Measurements from ENCODE around the gene TSPOAP1.

Gene TSPOAP1

GRCh38 chr17:58328195-58329034 lies at the start of gene TSPOAP1:
Gene TSPOAP1, minus strand, starts transcription at chr17:58328795. Its CDS starts 875 bp downstream, at chr17:58327920.
- peak; percentile 80 for DNase-seq

GRCh38 chr17:58377661-58378060 lies 49.1 kb upstream of the TSPOAP1 start:
- DNase-seq: no peak

- no peak for DNase-seq
Observed at GRCh38 chr17:58377093-58377601, 48.6 kb upstream of the TSPOAP1 start.

GRCh38 chr17:58376472-58377000 lies 47.9 kb upstream of the TSPOAP1 start:
- DNase-seq: no peak

- no peak for DNase-seq
Observed at GRCh38 chr17:58375811-58376210, 47.2 kb upstream of the TSPOAP1 start.

- no peak for DNase-seq
Observed at GRCh38 chr17:58375256-58375655, 46.7 kb upstream of the TSPOAP1 start.

GRCh38 chr17:58373923-58374322 lies 45.3 kb upstream of the TSPOAP1 start:
- no peak for DNase-seq

- DNase-seq: no peak
Observed at GRCh38 chr17:58373003-58373402, 44.4 kb upstream of the TSPOAP1 start.

- no peak for DNase-seq
Observed at GRCh38 chr17:58371300-58371950, 42.8 kb upstream of the TSPOAP1 start.

- no peak for DNase-seq
Observed at GRCh38 chr17:58370716-58371115, 42.1 kb upstream of the TSPOAP1 start.

- no peak for DNase-seq
Observed at GRCh38 chr17:58370309-58370708, 41.7 kb upstream of the TSPOAP1 start.

- no peak for DNase-seq
Observed at GRCh38 chr17:58369214-58370031, 40.8 kb upstream of the TSPOAP1 start.

GRCh38 chr17:58368860-58369213 lies 40.2 kb upstream of the TSPOAP1 start:
- DNase-seq: no peak

- DNase-seq: no peak
Observed at GRCh38 chr17:58367461-58367860, 38.9 kb upstream of the TSPOAP1 start.

- no peak for DNase-seq
Observed at GRCh38 chr17:58365980-58366595, 37.5 kb upstream of the TSPOAP1 start.

GRCh38 chr17:58365185-58365979 lies 36.8 kb upstream of the TSPOAP1 start:
- no peak for DNase-seq

GRCh38 chr17:58364270-58364942 lies 35.8 kb upstream of the TSPOAP1 start:
- no peak for DNase-seq

- no peak for DNase-seq
Observed at GRCh38 chr17:58363457-58364185, 35.0 kb upstream of the TSPOAP1 start.

- DNase-seq: no peak
Observed at GRCh38 chr17:58362368-58363014, 33.9 kb upstream of the TSPOAP1 start.

Data from CD4-positive, alpha-beta T cell treated with Interleukin-6 for 4 hours (primary cell).